Stimulated activated CD8-positive, alpha-beta memory T cell treated with anti-CD3 and anti-CD28 coated beads, Interleukin-12 subunit alpha, Interleukin-12 subunit beta, amount 100 ng/mL, for 1 hour (primary cell): ENCODE results near the gene RBM20.
"Not testable (repeated sequence)": the region's sequence is repeated elsewhere in the genome, so short reads cannot be mapped to it uniquely, and the experiment has no call there.

Source experiments
- DNase-seq: peaks from one replicate; pipeline ENCODE4 v3.0.0-alpha.2; 2020; ENCODE audit warnings: low read depth

RBM20 gene

GRCh38 chr10:110853921-110854605 lies 209.9 kb downstream of the RBM20 start:
- DNase-seq, result no peak

GRCh38 chr10:110857265-110858171 lies 213.4 kb downstream of the RBM20 start:
- no peak for DNase-seq

GRCh38 chr10:110858297-110858934 lies 214.3 kb downstream of the RBM20 start:
- no peak for DNase-seq

GRCh38 chr10:110859206-110859972 lies 215.3 kb downstream of the RBM20 start:
- DNase-seq, result no peak

- DNase-seq, result no peak
Observed at GRCh38 chr10:110859973-110860376, 215.8 kb downstream of the RBM20 start.

GRCh38 chr10:110860576-110861241 lies 216.6 kb downstream of the RBM20 start:
- DNase-seq, result no peak

GRCh38 chr10:110861476-110861875 lies 217.3 kb downstream of the RBM20 start:
- no peak for DNase-seq

GRCh38 chr10:110861930-110862649 lies 218.0 kb downstream of the RBM20 start:
- no peak for DNase-seq

GRCh38 chr10:110862961-110863360 lies 218.8 kb downstream of the RBM20 start:
- no peak for DNase-seq

- DNase-seq, result no peak
Observed at GRCh38 chr10:110863361-110863760, 219.2 kb downstream of the RBM20 start.

- no peak for DNase-seq
Observed at GRCh38 chr10:110863956-110864355, 219.8 kb downstream of the RBM20 start.

- DNase-seq, result no peak
Observed at GRCh38 chr10:110864662-110865140, 220.6 kb downstream of the RBM20 start.

GRCh38 chr10:110865186-110865808 lies 221.2 kb downstream of the RBM20 start:
- no peak for DNase-seq

- DNase-seq, result no peak
Observed at GRCh38 chr10:110865809-110866482, 221.8 kb downstream of the RBM20 start.

GRCh38 chr10:110867011-110867806 lies 223.1 kb downstream of the RBM20 start:
- not testable (repeated sequence) for DNase-seq

GRCh38 chr10:110867807-110868465 lies 223.8 kb downstream of the RBM20 start:
- DNase-seq, result no peak

- no peak for DNase-seq
Observed at GRCh38 chr10:110868981-110869380, 224.8 kb downstream of the RBM20 start.

GRCh38 chr10:110870823-110871297 lies 226.7 kb downstream of the RBM20 start:
- no peak for DNase-seq
